Embryonic facial prominence (tissue), 1 donor: ENCODE measurements around the gene PLCB2.

Experiments used
- DNase-seq: peaks from one replicate; pipeline ENCODE4 v3.0.0-alpha.2; 2016; ENCODE audit errors: extremely low spot score

Gene PLCB2

GRCh38 chr15:40270246-40270995 lies 37.3 kb downstream of the PLCB2 start:
- DNase-seq, result no peak

- no peak for DNase-seq
Measured at GRCh38 chr15:40269604-40270003, 38.1 kb downstream of the PLCB2 start.

- no peak for DNase-seq
Measured at GRCh38 chr15:40267670-40268069, 40.1 kb downstream of the PLCB2 start.

DNA sequence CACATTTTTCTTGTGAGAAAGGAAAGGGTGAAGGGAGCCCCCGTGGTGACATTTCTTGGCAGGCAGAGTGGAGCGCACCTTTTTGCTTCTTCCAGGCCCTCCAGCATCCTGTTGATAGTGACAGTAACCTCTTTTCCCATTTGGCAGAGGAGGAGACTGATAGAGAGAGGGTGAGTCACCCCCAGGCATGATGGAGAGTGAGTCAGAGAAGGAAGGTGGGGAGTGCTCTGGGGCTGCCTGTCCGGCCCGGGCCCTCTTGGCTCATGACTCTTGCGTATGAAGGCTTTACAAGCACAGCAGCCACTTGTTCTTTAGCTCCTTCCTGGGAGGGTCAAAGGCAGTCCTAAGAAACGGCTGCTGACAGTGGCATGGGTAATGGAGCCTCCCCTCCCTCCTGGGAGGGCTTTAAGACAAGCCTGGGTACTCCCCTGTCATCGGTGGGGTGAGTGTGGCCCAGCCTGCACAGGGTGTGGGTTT lies 40.9 kb downstream of the PLCB2 start:
- DNase-seq, result no peak

- DNase-seq, result no peak
Measured at GRCh38 chr15:40265875-40266274, 41.9 kb downstream of the PLCB2 start.

DNA sequence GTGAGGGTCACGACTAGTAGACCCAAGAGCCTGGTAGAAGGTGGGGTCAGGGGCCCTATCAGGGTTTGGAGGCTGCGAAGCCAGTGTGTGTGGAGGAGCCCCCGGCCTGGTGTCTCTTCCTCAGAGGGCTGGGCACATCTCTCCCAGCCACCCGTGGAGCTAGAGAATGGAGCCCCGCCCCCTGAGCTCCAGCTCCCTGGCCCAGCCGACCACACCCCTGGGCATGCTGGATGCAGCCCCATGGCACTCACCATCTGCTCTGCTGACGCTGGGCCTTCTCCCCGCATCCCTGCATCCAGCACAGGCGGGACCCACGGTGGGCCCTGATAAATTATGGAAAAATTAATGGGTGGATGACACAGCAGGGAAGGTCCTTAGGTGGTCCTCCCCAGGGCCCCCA lies 42.4 kb downstream of the PLCB2 start:
- DNase-seq, result no peak

DNA sequence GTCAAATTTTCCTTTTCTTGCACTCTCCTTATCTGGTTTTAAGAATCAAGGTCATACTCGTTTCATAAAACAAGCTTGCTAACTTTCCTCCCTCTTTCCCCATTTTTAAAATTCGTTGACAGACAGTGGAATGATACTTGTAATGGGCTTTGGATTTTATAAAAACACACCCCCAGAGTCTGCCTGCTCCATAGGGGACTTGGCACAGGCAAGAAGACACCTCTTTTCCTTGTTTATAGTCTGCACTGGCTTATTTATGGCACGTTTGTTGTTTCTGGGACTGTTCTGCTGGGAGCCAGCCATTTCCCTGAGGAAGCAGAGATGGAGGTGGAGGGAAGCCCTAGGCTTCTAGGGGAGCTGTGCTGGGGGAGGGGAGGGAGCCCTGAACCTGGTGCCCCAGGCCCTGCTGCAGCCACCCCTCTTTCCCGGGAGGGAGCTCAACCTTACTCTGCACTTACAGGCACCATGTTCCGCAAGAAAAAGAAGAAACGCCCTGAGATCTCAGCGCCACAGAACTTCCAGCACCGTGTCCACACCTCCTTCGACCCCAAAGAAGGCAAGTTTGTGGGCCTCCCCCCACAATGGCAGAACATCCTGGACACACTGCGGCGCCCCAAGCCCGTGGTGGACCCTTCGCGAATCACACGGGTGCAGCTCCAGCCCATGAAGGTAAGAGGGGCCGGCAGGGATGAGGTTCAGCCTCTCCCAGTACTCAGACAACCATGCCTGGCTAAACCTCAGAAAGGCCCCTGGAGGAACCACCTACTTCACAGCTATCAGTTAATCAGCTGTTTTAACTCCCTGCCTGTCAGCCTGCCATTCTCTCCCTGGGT lies 43.2 kb downstream of the PLCB2 start:
- no peak for DNase-seq

- DNase-seq, result no peak
Measured at GRCh38 chr15:40263024-40263754, 44.5 kb downstream of the PLCB2 start.

- DNase-seq, result no peak
Measured at GRCh38 chr15:40259021-40259420, 48.7 kb downstream of the PLCB2 start.

- DNase-seq, result no peak
Measured at GRCh38 chr15:40258544-40258943, 49.2 kb downstream of the PLCB2 start.

- no peak for DNase-seq
Measured at GRCh38 chr15:40257656-40258450, 49.9 kb downstream of the PLCB2 start.

- DNase-seq, result no peak
Measured at GRCh38 chr15:40256638-40257235, 51.0 kb downstream of the PLCB2 start.

GRCh38 chr15:40255033-40255432 lies 52.7 kb downstream of the PLCB2 start:
- DNase-seq, result no peak

DNA sequence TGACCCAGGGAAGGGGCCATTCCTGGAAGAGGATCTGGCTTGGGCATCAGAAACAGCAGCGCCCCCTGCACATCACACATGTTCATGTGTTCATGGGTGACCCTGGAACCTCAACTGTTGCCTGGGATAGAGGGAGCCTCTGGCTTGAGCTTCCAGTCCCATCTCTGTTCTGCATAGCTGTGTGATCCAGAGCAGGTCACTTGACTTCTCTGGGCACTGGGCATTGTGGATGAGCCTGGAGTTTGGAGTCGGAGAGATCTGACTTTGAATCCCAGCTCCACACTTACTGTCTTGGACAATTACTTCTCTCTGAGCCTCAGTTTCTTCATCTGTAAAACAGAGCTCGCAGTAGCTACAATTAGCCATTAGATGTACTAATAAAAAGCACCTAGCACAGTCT lies 53.3 kb downstream of the PLCB2 start:
- no peak for DNase-seq

- no peak for DNase-seq
Measured at GRCh38 chr15:40253167-40253790, 54.5 kb downstream of the PLCB2 start.

GRCh38 chr15:40252438-40253166 lies 55.1 kb downstream of the PLCB2 start:
- no peak for DNase-seq

DNA sequence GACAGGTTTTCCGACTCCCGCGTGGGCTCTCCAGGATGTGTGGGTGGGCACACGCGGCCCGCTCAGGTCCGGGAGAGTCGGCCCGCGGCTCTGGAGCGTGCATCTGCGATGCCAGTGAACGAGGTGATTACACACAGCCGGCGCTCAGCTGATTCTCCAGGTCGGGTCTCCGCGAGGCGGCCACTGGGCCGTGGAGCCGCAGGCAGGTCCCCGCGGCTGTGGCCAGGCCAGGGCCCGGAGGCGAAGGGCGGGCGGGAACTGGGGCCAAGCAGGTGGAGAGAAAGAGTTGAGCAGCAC lies 55.6 kb downstream of the PLCB2 start:
- DNase-seq, result no peak

DNA sequence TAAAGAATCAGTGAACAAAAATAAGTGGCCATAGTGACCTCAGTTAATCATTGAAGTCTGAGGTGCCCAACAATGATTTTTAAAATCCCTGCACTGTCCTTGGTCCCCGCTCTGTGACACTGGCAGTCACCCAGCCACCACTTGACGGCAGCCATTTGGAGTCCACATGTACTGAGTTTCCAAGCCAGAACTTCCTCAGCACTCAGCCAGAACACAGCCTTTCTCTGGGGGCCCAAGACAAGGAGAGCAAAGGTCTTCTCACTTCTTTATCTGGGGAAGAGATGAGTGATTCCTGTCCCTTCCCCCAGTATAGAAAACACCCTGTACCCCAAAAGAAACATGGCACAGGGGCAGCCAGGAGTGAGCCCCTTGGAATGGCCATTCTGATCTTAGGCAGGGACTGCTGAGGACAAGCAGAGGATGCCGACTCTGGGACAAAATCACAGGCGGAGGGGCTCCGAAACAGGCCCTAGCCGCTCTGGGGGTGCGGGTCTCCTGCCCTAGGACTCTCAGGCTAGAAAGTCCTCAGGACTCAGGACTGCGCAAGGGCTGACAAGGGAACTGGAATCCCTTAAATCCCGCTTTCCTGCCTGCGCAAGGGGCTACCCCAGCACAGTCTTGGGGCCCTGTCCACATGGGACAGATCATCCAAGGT lies 56.1 kb downstream of the PLCB2 start:
- DNase-seq, result no peak

GRCh38 chr15:40250771-40251483 lies 56.8 kb downstream of the PLCB2 start:
- no peak for DNase-seq
